HCT116 (cell line): ENCODE measurements around the gene MOB2.

Experiments used
- CTCF ChIP-seq, 3 experiments: fragments of 200-600 bp in 1 of 3; sonication (generic) in 1 of 3; IDR thresholded peaks in 2 of 3; conservative IDR thresholded peaks in 1 of 3; 2 replicates each; pipeline ENCODE4 v1.5.1; 2012 to 2017; ENCODE audit warnings: low read depth in 2 of 3, low read length in 2 of 3, antibody characterized with exemption in 1 of 3, borderline replicate concordance in 1 of 3, control low read depth in 1 of 3, mild to moderate bottlenecking in 1 of 3, mixed read lengths in 1 of 3, mixed run types in 1 of 3, moderate library complexity in 1 of 3; ENCODE audit not compliant: insufficient read depth in 1 of 3
- ELF1 ChIP-seq: IDR thresholded peaks from 2 replicates; pipeline ENCODE4 v1.6.1; 2012; ENCODE audit warnings: low read depth, borderline replicate concordance
- MAX ChIP-seq: IDR thresholded peaks from 2 replicates; pipeline ENCODE4 v1.6.1; 2012
- ZNF274 ChIP-seq: fragments of 200-500 bp; sonication (Bioruptor generic); IDR thresholded peaks from 2 replicates; pipeline ENCODE4 v1.6.1; 2014; ENCODE audit warnings: mild to moderate bottlenecking, low read depth, low read length, inconsistent platforms

- TF ChIP-seq CTCF (IDR thresholded peaks at IDR 0.05 in 2 of 3, conservative IDR thresholded peaks at IDR 0.05 in 1 of 3; ENCODE audit: borderline replicate concordance in 1 of 3, insufficient read depth in 1 of 3, low read depth in 2 of 3, low read length in 2 of 3), result no peak
- no peak for TF ChIP-seq ELF1
- no peak for TF ChIP-seq ZNF274
- no peak for TF ChIP-seq MAX
Measured at GRCh38 chr11:1506981-1507380, 20.4 kb upstream of the MOB2 start.
